NCI-H510A (cell line): Measurements from ENCODE around the gene EFL1.
"Not testable (repeated sequence)": the region's sequence is repeated elsewhere in the genome, so short reads cannot be mapped to it uniquely, and the experiment has no call there.

Source experiments
- DNase-seq: peaks from one replicate; lab custom pipeline; 2025; lab: John Stamatoyannopoulos, UW

EFL1 gene

GRCh38 chr15:82262422-82263026, at the start of gene EFL1, which contains the start of gene SAXO2:
Gene EFL1, minus strand, starts transcription at chr15:82262734. Its CDS starts 956 bp downstream, at chr15:82261778.
Gene SAXO2, plus strand, starts transcription at chr15:82262818. Its CDS starts 62 bp downstream, at chr15:82262880.
- peak; percentile 77 for DNase-seq

- DNase-seq: not testable (repeated sequence)
Measured at GRCh38 chr15:82311321-82311720, 48.8 kb upstream of the EFL1 start.

- DNase-seq: no peak
Measured at GRCh38 chr15:82309802-82310201, 47.3 kb upstream of the EFL1 start.

- no peak for DNase-seq
Measured at GRCh38 chr15:82307714-82308081, 45.2 kb upstream of the EFL1 start.

- no peak for DNase-seq
Measured at GRCh38 chr15:82306791-82307713, 44.5 kb upstream of the EFL1 start.

- no peak for DNase-seq
Measured at GRCh38 chr15:82305621-82306048, 43.1 kb upstream of the EFL1 start.

GRCh38 chr15:82304778-82305090, 42.2 kb upstream of the EFL1 start:
- no peak for DNase-seq

GRCh38 chr15:82303956-82304777, 41.6 kb upstream of the EFL1 start:
- no peak for DNase-seq

GRCh38 chr15:82301296-82302016, 38.9 kb upstream of the EFL1 start:
- no peak for DNase-seq

GRCh38 chr15:82300883-82301282, 38.3 kb upstream of the EFL1 start:
- no peak for DNase-seq

- not testable (repeated sequence) for DNase-seq
Measured at GRCh38 chr15:82300326-82300725, 37.8 kb upstream of the EFL1 start.

GRCh38 chr15:82299511-82299914, 37.0 kb upstream of the EFL1 start:
- DNase-seq: not testable (repeated sequence)

- no peak for DNase-seq
Measured at GRCh38 chr15:82298520-82298919, 36.0 kb upstream of the EFL1 start.

- no peak for DNase-seq
Measured at GRCh38 chr15:82298032-82298431, 35.5 kb upstream of the EFL1 start.

- no peak for DNase-seq
Measured at GRCh38 chr15:82297546-82297945, 35.0 kb upstream of the EFL1 start.

- no peak for DNase-seq
Measured at GRCh38 chr15:82294061-82294690, 31.6 kb upstream of the EFL1 start.

- no peak for DNase-seq
Measured at GRCh38 chr15:82292271-82292670, 29.7 kb upstream of the EFL1 start.

- DNase-seq: not testable (repeated sequence)
Measured at GRCh38 chr15:82288202-82288601, 25.7 kb upstream of the EFL1 start.

GRCh38 chr15:82286475-82286874, 23.9 kb upstream of the EFL1 start:
- not testable (repeated sequence) for DNase-seq

- not testable (repeated sequence) for DNase-seq
Measured at GRCh38 chr15:82284381-82284780, 21.8 kb upstream of the EFL1 start.

- not testable (repeated sequence) for DNase-seq
Measured at GRCh38 chr15:82282386-82282785, 19.9 kb upstream of the EFL1 start.
